Hindlimb muscle (tissue), 1 donor: ENCODE measurements around the gene SERPINA5. TPM values are rescaled to one million over a fixed set of nuclear protein-coding genes. Genes with fewer than 3 reads are reported as not detected.

Experiments used
- DNase-seq: peaks from one replicate; pipeline ENCODE4 v3.0.0-alpha.2; 2013
- polyA plus RNA-seq: library from polyadenylated mRNA; unstranded; fragments of 120-200 nt; gene quantifications from one replicate; pipeline ENCODE4 v1.2.1, GENCODE V29; 2013; ENCODE audit not compliant: insufficient read length

SERPINA5 gene
- polyA plus RNA-seq: not detected

GRCh38 chr14:94581127-94581999 is at the start of gene SERPINA5:
SERPINA5 (plus strand) TSS chr14:94581426; CDS start chr14:94587363, 5,937 bp downstream.
- DNase-seq: no peak

GRCh38 chr14:94532447-94532846 is 48.8 kb upstream of the SERPINA5 start:
- no peak for DNase-seq

GRCh38 chr14:94535506-94535905 is 45.7 kb upstream of the SERPINA5 start:
- DNase-seq: no peak

- no peak for DNase-seq
These were observed 44.4 kb upstream of the SERPINA5 start for GRCh38 chr14:94536836-94537235.

- no peak for DNase-seq
These were observed 43.0 kb upstream of the SERPINA5 start for GRCh38 chr14:94538070-94538740.

GRCh38 chr14:94539181-94539580 is 42.0 kb upstream of the SERPINA5 start:
- no peak for DNase-seq

- DNase-seq: no peak
These were observed 41.0 kb upstream of the SERPINA5 start for GRCh38 chr14:94540031-94540794.

GRCh38 chr14:94541234-94541975 is 39.8 kb upstream of the SERPINA5 start:
- DNase-seq: no peak

- DNase-seq: no peak
These were observed 39.0 kb upstream of the SERPINA5 start for GRCh38 chr14:94542111-94542810.

- no peak for DNase-seq
These were observed 38.3 kb upstream of the SERPINA5 start for GRCh38 chr14:94542811-94543440.

- no peak for DNase-seq
These were observed 37.6 kb upstream of the SERPINA5 start for GRCh38 chr14:94543449-94544124.

- DNase-seq: no peak
These were observed 36.5 kb upstream of the SERPINA5 start for GRCh38 chr14:94544726-94545125.

- no peak for DNase-seq
These were observed 35.9 kb upstream of the SERPINA5 start for GRCh38 chr14:94545131-94545841.

GRCh38 chr14:94547151-94547680 is 34.0 kb upstream of the SERPINA5 start:
- no peak for DNase-seq

- no peak for DNase-seq
These were observed 33.5 kb upstream of the SERPINA5 start for GRCh38 chr14:94547726-94548125.

- no peak for DNase-seq
These were observed 32.9 kb upstream of the SERPINA5 start for GRCh38 chr14:94548131-94548998.

GRCh38 chr14:94548999-94549985 is 31.9 kb upstream of the SERPINA5 start:
- DNase-seq: peak; percentile 26
